Osteoblast (primary cell): ENCODE results near the gene ARID3A. TPM values are rescaled to one million over a fixed set of nuclear protein-coding genes. Genes with fewer than 3 reads are reported as not detected.
A peak's percentile ranks its signal among the peaks of the same experiment; 100 is the strongest.
"Not testable (repeated sequence)": the region's sequence is repeated elsewhere in the genome, so short reads cannot be mapped to it uniquely, and the experiment has no call there.

Experiments
- DNase-seq: peaks from one replicate; pipeline ENCODE4 v3.0.0; 2011; ENCODE audit warnings: low spot score, mixed read lengths; ENCODE audit not compliant: insufficient read length; ENCODE audit errors: missing footprints
- H2AFZ ChIP-seq: 2 replicates; pipeline ENCODE4 v1.6.0; 2011; ENCODE audit warnings: mild to moderate bottlenecking, low read length
- H3K27ac ChIP-seq: 2 replicates; pipeline ENCODE4 v1.5.1; 2011; ENCODE audit warnings: mild to moderate bottlenecking, low read depth, low read length, moderate library complexity
- H3K27me3 ChIP-seq: 2 replicates; pipeline ENCODE4 v1.6.0; 2012; ENCODE audit warnings: mild to moderate bottlenecking, control low read depth, inconsistent platforms, low read length, moderate library complexity; ENCODE audit not compliant: insufficient read depth
- H3K36me3 ChIP-seq: 2 replicates; pipeline ENCODE4 v1.5.1; 2011; ENCODE audit warnings: mild to moderate bottlenecking, low read length, control low read depth, moderate library complexity; ENCODE audit not compliant: insufficient read depth
- H3K4me1 ChIP-seq: 2 replicates; pipeline ENCODE4 v1.5.1; 2011; ENCODE audit warnings: mild to moderate bottlenecking, low read length, control low read depth, moderate library complexity; ENCODE audit not compliant: insufficient read depth
- H3K4me2 ChIP-seq: 2 replicates; pipeline ENCODE4 v1.6.0; 2011; ENCODE audit warnings: mild to moderate bottlenecking, low read length; ENCODE audit not compliant: insufficient read depth
- H3K4me3 ChIP-seq: fragments of 200-600 bp; sonication (generic); 3 replicates; pipeline ENCODE4 v1.5.1; 2012; ENCODE audit warnings: mild to moderate bottlenecking, low read length, inconsistent platforms; ENCODE audit not compliant: insufficient read depth
- H3K79me2 ChIP-seq: 2 replicates; pipeline ENCODE4 v1.6.0; 2012; ENCODE audit warnings: mild to moderate bottlenecking, low read length, control low read depth, inconsistent platforms; ENCODE audit not compliant: insufficient read depth
- H3K9me3 ChIP-seq: 2 replicates; pipeline ENCODE4 v1.5.1; 2011; ENCODE audit warnings: low read depth, low read length, control low read depth
- H4K20me1 ChIP-seq: 2 replicates; pipeline ENCODE4 v1.6.0; 2012; ENCODE audit warnings: mild to moderate bottlenecking, low read length, control low read depth; ENCODE audit not compliant: insufficient read depth
- total RNA-seq: library from RNA; depleted of rRNA; stranded (reverse); fragments of >200 nt; gene quantifications from 2 replicates; pipeline ENCODE4 v1.2.3, GENCODE V29; 2012
- TF ChIP-seq, protein P1 (sequence below): IDR thresholded peaks from 2 replicates; pipeline ENCODE4 v1.5.1; 2011; ENCODE audit warnings: mild to moderate bottlenecking, low read depth, low read length, moderate library complexity; ENCODE audit errors: extremely low read depth

ARID3A gene, protein sequence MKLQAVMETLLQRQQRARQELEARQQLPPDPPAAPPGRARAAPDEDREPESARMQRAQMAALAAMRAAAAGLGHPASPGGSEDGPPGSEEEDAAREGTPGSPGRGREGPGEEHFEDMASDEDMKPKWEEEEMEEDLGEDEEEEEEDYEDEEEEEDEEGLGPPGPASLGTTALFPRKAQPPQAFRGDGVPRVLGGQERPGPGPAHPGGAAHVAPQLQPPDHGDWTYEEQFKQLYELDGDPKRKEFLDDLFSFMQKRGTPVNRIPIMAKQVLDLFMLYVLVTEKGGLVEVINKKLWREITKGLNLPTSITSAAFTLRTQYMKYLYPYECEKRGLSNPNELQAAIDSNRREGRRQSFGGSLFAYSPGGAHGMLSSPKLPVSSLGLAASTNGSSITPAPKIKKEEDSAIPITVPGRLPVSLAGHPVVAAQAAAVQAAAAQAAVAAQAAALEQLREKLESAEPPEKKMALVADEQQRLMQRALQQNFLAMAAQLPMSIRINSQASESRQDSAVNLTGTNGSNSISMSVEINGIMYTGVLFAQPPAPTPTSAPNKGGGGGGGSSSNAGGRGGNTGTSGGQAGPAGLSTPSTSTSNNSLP
- 19.4 and 21.7 TPM in 2 replicates for total RNA-seq

DNA sequence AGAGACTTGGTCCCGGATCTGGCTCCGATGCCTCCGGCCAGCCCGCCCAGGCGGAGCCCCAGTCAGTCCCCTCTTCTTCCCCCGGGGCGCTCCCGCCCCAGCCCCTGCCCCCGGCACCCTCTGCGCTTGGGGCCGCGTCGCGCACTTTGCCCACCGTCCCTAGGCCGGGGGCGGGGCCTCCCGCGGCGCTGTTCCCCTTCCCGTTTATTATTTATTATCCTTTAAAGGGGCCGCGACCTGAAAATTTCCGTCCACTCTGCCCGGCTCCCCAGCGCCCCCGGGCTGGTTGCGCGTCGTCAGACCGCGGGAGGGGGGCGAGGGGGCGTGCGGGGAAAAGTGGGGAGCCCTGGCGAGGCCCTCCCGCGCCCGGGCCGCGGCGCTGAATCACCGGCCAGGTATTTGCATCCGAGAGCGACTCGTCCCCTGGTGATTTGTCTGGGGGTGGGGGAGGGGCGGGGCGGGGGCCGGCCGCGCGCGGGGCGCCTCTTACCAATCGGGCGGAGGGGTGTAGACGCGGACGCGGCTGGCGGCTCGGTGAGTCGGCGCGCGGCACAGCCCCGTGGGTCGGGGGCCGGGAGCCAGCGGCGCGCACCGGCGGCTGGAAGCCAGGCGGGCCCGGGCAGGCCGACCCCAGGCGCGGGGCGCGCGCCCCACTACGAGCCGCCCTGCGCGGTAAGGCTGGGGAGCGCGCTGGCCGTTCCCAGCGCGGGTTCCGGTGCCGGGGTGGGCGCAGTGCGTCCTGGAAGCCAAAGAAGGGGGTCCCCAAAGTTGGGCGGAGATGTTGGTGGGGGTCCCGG, at the start of gene ARID3A:
Gene ARID3A (plus strand): TSS at position 510 of the 797 bp plus-strand sequence. CDS start 3,494 bp downstream, outside the sequence.
- H3K27ac ChIP-seq = peak within 1 kb of the TSS; percentile 78
- H2AFZ ChIP-seq = peak within 1 kb of the TSS; percentile 90
- H3K9me3 ChIP-seq = no peaks in the 10 kb centered on the region
- H4K20me1 ChIP-seq = peaks cover 3% of the 10 kb centered on the region
- H3K36me3 ChIP-seq = no peaks in the 10 kb centered on the region
- H3K27me3 ChIP-seq = peaks cover 6% of the 10 kb centered on the region
- peak within 1 kb of the TSS; percentile 87 for H3K4me3 ChIP-seq
- H3K79me2 ChIP-seq = peaks cover 20% of the 10 kb centered on the region
- peaks cover 10% of the 10 kb centered on the region for H3K4me1 ChIP-seq
- peak; percentile 100 for DNase-seq
- TF ChIP-seq, protein P1, sequence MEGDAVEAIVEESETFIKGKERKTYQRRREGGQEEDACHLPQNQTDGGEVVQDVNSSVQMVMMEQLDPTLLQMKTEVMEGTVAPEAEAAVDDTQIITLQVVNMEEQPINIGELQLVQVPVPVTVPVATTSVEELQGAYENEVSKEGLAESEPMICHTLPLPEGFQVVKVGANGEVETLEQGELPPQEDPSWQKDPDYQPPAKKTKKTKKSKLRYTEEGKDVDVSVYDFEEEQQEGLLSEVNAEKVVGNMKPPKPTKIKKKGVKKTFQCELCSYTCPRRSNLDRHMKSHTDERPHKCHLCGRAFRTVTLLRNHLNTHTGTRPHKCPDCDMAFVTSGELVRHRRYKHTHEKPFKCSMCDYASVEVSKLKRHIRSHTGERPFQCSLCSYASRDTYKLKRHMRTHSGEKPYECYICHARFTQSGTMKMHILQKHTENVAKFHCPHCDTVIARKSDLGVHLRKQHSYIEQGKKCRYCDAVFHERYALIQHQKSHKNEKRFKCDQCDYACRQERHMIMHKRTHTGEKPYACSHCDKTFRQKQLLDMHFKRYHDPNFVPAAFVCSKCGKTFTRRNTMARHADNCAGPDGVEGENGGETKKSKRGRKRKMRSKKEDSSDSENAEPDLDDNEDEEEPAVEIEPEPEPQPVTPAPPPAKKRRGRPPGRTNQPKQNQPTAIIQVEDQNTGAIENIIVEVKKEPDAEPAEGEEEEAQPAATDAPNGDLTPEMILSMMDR = no peak
- peak within 1 kb of the TSS; percentile 88 for H3K4me2 ChIP-seq

DNA sequence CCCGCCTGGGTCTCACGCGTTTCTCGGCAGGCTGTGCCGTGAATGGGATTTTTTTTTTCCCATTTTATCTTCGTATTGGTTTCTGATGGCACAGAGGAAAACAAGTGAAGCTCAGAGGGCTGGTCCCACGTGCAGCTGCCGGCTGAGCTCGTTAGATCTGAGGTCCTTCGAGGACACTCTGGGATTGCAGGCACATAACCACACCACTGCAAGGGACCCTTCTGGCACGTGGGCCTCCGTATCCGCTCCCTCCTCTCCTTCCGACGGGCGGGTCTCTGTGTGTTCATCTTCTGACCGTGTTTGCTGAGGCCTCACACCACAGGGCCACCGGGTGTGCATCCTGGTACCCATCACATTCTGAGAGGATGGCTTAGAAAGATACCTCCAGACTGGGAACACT, 49.7 kb upstream of the ARID3A start:
- Histone ChIP-seq H3K27ac (no peak overlapping the region), H3K4me1 (no peaks in the 10 kb centered on the region), H3K9me3 (no peaks in the 10 kb centered on the region), H3K4me2 (no peak overlapping the region), H2AFZ (no peak overlapping the region), H3K4me3 (no peak overlapping the region), H4K20me1 (peaks cover 3% of the 10 kb centered on the region), H3K27me3 (no peaks in the 10 kb centered on the region), H3K79me2 (no peaks in the 10 kb centered on the region), H3K36me3 (peaks cover 9% of the 10 kb centered on the region)
- DNase-seq = peak; percentile 81
- TF ChIP-seq, protein P1 = no peak

DNA sequence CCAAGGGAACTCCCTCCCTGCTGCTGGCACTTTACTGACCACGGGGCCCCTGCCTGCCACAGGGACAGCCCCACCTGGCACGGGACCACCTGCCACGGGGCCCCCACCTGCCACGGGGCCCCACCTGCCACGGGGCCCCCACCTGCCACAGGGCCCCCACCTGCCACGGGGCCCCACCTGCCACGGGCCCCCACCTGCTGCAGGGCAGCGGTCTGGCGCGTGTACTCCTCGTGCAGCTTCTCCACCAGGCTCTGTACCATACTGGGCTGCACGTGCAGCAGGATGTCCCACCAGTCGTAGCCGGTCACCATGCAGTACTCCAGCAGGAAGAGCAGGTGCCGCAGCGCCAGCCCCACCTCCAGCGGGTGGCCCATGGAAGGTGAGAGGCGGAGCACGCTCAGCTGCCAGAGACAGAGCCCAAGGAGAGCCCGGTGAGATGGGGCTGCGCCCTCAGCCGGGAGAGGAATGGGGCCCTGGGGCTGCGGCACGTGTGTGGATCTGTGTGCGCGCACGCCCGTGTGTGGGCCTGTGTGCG, 49.0 kb upstream of the ARID3A start:
- H3K4me2 ChIP-seq = no peak overlapping the region
- H2AFZ ChIP-seq = no peak overlapping the region
- peaks cover 3% of the 10 kb centered on the region for H4K20me1 ChIP-seq
- no peak for DNase-seq
- H3K36me3 ChIP-seq = peaks cover 17% of the 10 kb centered on the region
- no peaks in the 10 kb centered on the region for H3K4me1 ChIP-seq
- H3K4me3 ChIP-seq = no peak overlapping the region
- no peaks in the 10 kb centered on the region for H3K27me3 ChIP-seq
- no peaks in the 10 kb centered on the region for H3K9me3 ChIP-seq
- TF ChIP-seq, protein P1 = no peak
- no peak overlapping the region for H3K27ac ChIP-seq
- no peaks in the 10 kb centered on the region for H3K79me2 ChIP-seq

DNA sequence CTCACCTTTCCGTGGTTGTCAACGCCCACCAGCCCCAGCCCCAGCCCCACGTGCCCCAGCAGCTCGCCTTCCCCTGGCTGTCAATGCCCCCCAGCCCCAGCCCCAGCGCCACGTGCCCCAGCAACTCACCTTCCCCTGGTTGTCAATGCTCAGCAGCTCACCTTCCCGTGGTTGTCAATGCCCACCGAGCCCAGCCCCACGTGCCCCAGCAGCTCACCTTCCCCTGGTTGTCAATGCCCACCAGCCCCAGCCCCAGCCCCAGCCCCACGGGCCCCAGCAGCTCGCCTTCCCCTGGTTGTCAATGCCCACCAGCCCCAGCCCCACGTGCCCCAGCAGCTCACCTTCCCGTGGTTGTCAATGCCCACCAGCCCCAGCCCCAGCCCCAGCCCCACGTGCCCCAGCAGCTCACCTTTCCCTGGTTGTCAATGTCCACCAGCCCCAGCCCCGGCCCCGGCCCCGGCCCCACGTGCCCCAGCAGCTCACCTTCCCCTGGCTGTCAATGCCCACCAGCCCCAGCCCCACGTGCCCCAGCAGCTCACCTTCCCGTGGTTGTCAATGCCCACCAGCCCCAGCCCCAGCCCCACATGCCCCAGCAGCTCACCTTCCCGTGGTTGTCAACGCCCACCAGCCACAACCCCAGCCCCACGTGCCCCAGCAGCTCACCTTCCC, 47.7 kb upstream of the ARID3A start:
- H3K9me3 ChIP-seq, H3K4me3 ChIP-seq, DNase-seq, H4K20me1 ChIP-seq, H3K4me2 ChIP-seq, H3K4me1 ChIP-seq, H3K27me3 ChIP-seq, H2AFZ ChIP-seq, H3K27ac ChIP-seq, H3K79me2 ChIP-seq: not testable (repeated sequence)
- H3K36me3 ChIP-seq = peaks cover 22% of the 10 kb centered on the region

DNA sequence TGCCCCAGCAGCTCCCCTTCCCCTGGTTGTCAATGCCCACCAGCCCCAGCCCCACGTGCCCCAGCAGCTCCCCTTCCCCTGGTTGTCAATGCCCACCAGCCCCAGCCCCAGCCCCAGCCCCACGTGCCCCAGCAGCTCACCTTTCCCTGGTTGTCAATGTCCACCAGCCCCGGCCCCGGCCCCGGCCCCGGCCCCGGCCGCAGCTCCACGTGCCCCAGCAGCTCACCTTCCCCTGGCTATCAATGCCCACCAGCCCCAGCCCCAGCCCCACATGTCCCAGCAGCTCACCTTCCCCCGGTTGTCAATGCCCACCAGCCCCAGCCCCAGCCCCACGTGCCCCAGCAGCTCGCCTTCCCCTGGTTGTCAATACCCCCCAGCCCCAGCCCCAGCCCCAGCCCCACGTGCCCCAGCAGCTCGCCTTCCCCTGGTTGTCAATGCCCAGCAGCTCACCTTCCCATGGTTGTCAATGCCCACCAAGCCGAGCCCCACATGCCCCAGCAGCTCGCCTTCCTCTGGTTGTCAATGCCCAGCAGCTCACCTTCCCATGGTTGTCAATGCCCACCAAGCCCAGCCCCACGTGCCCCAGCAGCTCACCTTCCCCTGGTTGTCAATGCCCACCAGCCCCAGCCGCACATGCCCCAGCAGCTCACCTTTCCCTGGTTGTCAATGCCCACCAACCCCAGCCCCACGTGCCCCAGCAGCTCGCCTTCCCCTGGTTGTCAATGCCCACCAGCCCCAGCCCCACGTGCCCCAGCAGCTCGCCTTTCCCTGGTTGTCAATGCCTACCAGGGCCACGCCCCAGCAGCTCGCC, 46.9 kb upstream of the ARID3A start:
- H3K4me2 ChIP-seq, H3K27me3 ChIP-seq, H2AFZ ChIP-seq, H3K79me2 ChIP-seq, DNase-seq, H3K4me1 ChIP-seq, H3K9me3 ChIP-seq, H4K20me1 ChIP-seq, H3K27ac ChIP-seq, H3K4me3 ChIP-seq: not testable (repeated sequence)
- peaks cover 22% of the 10 kb centered on the region for H3K36me3 ChIP-seq
